Purkinje cell (primary cell): Measurements from ENCODE around the gene SRSF1. TPM values are rescaled to one million over a fixed set of nuclear protein-coding genes. Genes with fewer than 3 reads are reported as not detected.

ENCODE experiments used
- polyA plus RNA-seq: library from polyadenylated mRNA; unstranded; fragments of >200 nt; fragmentation: Nextera tagmentation; gene quantifications from 2 replicates; pipeline ENCODE4 v1.2.1, GENCODE V29; 2014

Gene SRSF1, protein sequence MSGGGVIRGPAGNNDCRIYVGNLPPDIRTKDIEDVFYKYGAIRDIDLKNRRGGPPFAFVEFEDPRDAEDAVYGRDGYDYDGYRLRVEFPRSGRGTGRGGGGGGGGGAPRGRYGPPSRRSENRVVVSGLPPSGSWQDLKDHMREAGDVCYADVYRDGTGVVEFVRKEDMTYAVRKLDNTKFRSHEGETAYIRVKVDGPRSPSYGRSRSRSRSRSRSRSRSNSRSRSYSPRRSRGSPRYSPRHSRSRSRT
- 25.0 and 27.9 TPM in 2 replicates for polyA plus RNA-seq

DNA sequence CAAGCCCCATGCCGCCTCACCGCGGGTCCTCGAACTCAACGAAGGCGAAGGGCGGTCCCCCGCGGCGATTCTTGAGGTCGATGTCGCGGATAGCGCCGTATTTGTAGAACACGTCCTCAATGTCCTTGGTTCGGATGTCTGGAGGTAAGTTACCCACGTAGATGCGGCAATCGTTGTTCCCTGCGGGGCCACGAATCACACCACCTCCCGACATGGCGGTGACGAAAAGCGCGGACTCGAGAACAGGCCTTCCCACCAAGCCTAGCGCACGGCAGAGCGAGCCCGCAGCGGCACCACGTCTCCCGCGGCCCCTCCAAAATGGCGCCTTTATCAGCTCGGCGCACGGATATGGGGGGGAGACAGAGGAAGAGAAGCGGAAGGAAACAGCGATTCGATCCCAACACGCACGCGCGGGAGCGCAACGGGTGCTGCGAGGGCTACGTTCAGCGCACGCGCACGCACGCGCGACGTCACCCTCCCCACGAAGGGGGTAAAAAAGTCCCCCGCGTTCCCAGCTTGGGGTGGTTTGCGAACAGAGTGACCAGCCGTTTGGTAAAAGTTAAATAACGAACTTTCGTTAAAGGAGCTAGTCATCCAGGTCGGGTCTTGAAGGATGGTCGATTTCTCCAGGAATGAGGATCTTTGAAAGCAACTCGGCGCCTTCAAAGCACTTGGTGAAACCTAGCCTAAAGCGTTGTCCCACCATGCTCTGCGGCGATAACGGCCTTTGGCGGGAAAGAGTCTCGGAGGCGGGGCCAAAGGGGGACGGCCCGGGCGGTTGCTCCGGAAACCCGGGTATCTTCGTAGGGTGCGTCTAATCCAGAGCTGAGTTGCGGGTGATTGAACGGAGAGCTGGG lies at the start of gene SRSF1:
Gene SRSF1, minus strand, starts transcription at position 323 of the 857 bp plus-strand sequence. Its CDS starts 109 bp downstream, at position 214.

DNA sequence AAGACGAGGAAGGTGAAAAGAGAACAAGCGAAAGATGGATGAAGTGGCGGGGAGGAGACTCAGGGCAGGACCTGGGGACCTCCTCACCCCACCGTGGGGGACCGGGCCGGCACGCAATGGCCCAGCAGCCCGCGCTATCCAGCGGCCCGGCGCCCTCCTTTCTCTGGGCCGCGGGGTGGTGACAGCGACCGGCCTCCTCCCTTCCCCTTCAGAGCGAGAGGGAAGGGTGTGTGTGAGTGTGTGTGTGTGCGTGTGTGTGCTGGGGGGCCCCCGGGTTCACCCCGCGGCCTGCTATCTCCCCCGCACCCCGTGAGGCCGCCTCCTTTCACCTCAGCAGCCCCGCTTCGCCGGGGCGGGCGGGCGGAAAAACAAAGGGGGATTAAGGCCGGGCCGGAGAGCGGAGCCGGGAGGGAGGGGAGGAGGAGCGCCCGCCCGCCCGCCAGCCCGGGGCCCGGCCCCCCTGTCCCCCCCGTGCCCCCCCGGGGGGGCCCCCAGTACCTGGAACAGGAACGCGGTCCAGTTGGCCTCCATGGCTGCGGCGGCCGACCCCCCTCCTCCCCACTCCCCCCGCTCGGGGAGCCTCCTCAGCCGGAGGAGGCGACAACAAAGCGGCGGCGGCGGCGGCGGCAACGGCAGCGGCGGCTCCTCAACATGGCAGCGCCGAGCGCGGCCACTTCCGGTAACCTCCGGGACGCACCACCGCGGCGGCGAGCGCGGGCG lies 19.3 kb downstream of the SRSF1 start, which contains the start of gene VEZF1:
Gene VEZF1, minus strand, starts transcription at position 674 of the 720 bp plus-strand sequence. Its CDS starts 143 bp downstream, at position 531.

DNA sequence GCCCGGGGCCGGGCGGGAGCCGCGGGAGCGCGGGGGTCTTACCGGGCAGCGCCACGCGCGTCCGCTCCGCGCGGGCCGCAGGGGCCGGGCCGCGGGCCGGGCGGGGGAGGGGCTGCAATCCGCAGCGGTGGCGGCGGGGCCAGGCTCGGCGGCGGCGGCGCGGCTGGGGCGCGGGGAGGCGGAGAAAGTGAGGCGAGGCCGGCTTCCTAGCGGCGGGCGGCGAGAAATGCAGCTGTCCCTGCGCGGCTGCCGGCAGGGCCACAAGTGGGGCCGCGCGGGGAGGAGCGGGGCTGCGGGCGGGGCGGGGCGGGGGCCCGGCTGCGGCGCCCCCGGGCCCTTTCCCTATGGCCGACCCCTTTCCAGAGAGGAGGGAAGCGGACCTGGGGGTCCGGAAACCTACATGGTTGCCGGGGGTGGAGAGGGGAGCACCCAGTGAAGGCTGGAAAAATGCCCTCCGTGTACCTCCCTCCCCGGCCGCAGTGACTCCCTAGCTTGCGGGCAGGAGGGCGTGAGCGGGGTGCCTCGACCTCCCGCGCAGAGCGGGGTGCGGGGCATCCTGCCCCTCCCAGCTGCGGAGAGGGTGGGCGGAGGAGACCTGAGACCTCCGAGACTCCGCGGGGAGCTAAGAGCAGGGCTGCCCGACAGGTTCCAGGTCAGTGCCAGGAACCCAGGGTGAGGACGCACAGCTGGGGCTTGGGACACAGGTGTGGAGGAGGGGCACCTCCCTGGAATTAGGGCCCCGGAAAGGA lies 51.7 kb downstream of the SRSF1 start, which contains the start of gene CUEDC1:
Gene CUEDC1, minus strand, starts transcription at position 230 of the 749 bp plus-strand sequence. CDS start 69,848 bp downstream, outside the sequence.

Other genes with a start within 250 kb of the SRSF1 start
- 96.8 and 103 TPM in 2 replicates for gene MRPS23, start 157.2 kb downstream of the SRSF1 start, polyA plus RNA-seq
- 0.24 and 0.58 TPM in 2 replicates for gene CUEDC1, start 51.8 kb downstream of the SRSF1 start, polyA plus RNA-seq
- 5.4 and 7.8 TPM in 2 replicates for gene VEZF1, start 19.0 kb downstream of the SRSF1 start, polyA plus RNA-seq
- 8.5 and 10.0 TPM in 2 replicates for gene DYNLL2, start 76.2 kb upstream of the SRSF1 start, polyA plus RNA-seq
- gene OR4D1, start 141.1 kb upstream of the SRSF1 start, polyA plus RNA-seq = 0.48 TPM in 1 of 2 replicates, not detected in the other
- gene OR4D2, start 159.7 kb upstream of the SRSF1 start, polyA plus RNA-seq = not detected in 2 replicates
- gene EPX, start 185.5 kb upstream of the SRSF1 start, polyA plus RNA-seq = not detected in 2 replicates
- 4.1 and 7.9 TPM in 2 replicates for gene MKS1, start 212.0 kb upstream of the SRSF1 start, polyA plus RNA-seq
- not detected in 2 replicates for gene LPO, start 231.3 kb upstream of the SRSF1 start, polyA plus RNA-seq